Mucosa of descending colon (tissue), 3 donors: ENCODE results near the gene NXNL2. TPM values are rescaled to one million over a fixed set of nuclear protein-coding genes. Genes with fewer than 3 reads are reported as not detected.

Source experiments
- ATAC-seq: fragments of 200-7000 bp; cut with Tn5 transposase; one replicate; pipeline ENCODE4 v1.9.1; 2020; ENCODE audit warnings: mild to moderate bottlenecking, moderate library complexity
- DNase-seq, 3 donors: peaks; one replicate each; pipeline ENCODE4 v3.0.0-alpha.2; 2020
- H3K36me3 ChIP-seq: fragments of 200-600 bp; one replicate; pipeline ENCODE4 v1.8.0; 2021; ENCODE audit warnings: low read depth, mild to moderate bottlenecking
- H3K4me1 ChIP-seq: fragments of 200-600 bp; one replicate; pipeline ENCODE4 v1.8.0; 2021; ENCODE audit warnings: low read depth, mild to moderate bottlenecking
- H3K4me3 ChIP-seq: fragments of 200-600 bp; one replicate; pipeline ENCODE4 v1.8.0; 2021; ENCODE audit warnings: mild to moderate bottlenecking
- H3K9me3 ChIP-seq: fragments of 200-600 bp; one replicate; pipeline ENCODE4 v1.8.0; 2021; ENCODE audit warnings: mild to moderate bottlenecking
- intact Hi-C, 2 donors: fragments of 100-400 bp; cut with DNase I in 1 of 2; cut with micrococcal nuclease in 1 of 2; formaldehyde crosslinking; loops; one replicate each; pipeline versions ENCODE4 v1.11.0 to v1.11.1; 2022; cut with DNase I, micrococcal nuclease
- total RNA-seq, 3 donors: library from RNA; stranded (reverse); fragmentation: NEBNext Ultra II Directional in 2 of 3; extraction: Animal tissue kit (Norgen Biotek cat#: 25700) in 2 of 3; gene quantifications; one replicate each; pipeline versions ENCODE4 v1.2.1 to v1.2.4, GENCODE V29; 2021 to 2023
- TF ChIP-seq, protein P1 (sequence below): fragments of 200-600 bp; IDR thresholded peaks from one replicate; pipeline ENCODE4 v1.8.0; 2022; ENCODE audit warnings: antibody characterized with exemption, mild to moderate bottlenecking
- donor health status: DM: no; HTN: no; CAD: no; lungs with moderate emphysema.
- donor health status: DM: no; HTN: no; CAD: no.
- donor health status: DM: no; HTN: yes; CAD: no.

The NXNL2 gene
- total RNA-seq, 3 donors from 2014 or later, result not detected

GRCh38 chr9:88553350-88553749, 18.4 kb downstream of the NXNL2 start:
- no peaks in the 10 kb centered on the region for H3K9me3 ChIP-seq
- DNase-seq, result no peak
- H3K4me1 ChIP-seq, result no peaks in the 10 kb centered on the region
- no peaks in the 10 kb centered on the region for H3K36me3 ChIP-seq
- intact Hi-C loops, result no loop called here
- ATAC-seq, result no peak
- TF ChIP-seq, protein P1, sequence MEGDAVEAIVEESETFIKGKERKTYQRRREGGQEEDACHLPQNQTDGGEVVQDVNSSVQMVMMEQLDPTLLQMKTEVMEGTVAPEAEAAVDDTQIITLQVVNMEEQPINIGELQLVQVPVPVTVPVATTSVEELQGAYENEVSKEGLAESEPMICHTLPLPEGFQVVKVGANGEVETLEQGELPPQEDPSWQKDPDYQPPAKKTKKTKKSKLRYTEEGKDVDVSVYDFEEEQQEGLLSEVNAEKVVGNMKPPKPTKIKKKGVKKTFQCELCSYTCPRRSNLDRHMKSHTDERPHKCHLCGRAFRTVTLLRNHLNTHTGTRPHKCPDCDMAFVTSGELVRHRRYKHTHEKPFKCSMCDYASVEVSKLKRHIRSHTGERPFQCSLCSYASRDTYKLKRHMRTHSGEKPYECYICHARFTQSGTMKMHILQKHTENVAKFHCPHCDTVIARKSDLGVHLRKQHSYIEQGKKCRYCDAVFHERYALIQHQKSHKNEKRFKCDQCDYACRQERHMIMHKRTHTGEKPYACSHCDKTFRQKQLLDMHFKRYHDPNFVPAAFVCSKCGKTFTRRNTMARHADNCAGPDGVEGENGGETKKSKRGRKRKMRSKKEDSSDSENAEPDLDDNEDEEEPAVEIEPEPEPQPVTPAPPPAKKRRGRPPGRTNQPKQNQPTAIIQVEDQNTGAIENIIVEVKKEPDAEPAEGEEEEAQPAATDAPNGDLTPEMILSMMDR, result no peak
- no peak overlapping the region for H3K4me3 ChIP-seq

GRCh38 chr9:88555268-88555980, 20.4 kb downstream of the NXNL2 start:
- intact Hi-C loops, result no loop called here
- Histone ChIP-seq H3K9me3 (no peaks in the 10 kb centered on the region), H3K36me3 (no peaks in the 10 kb centered on the region), H3K4me3 (no peak overlapping the region), H3K4me1 (no peaks in the 10 kb centered on the region)
- TF ChIP-seq, protein P1, result no peak
- ATAC-seq (no peak), DNase-seq (no peak)

DNA sequence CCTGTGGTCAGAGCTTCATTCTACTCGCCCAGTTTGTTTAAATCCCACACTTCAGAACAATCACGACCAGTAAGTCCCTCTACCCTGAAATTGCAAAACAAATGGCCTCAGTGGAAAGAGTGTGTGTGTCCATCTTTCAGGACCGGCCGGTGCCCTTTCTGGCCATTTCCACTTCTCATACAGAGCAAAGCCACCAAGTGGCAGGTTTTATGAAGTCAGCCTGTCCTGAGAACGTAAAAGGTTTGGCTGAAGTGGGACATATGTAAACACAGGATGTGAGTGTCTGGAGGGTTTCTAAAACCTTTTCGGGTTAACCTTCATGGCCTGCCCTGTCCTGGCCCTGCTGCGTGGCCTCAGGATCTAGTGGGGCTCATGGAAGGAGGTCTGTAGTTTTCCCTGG, 24.7 kb downstream of the NXNL2 start:
- H3K9me3 ChIP-seq, result no peaks in the 10 kb centered on the region
- H3K4me1 ChIP-seq, result no peaks in the 10 kb centered on the region
- TF ChIP-seq, protein P1, result no peak
- DNase-seq (no peak), ATAC-seq (no peak)
- H3K36me3 ChIP-seq, result no peaks in the 10 kb centered on the region
- no peak overlapping the region for H3K4me3 ChIP-seq
- intact Hi-C loops, result no loop called here

DNA sequence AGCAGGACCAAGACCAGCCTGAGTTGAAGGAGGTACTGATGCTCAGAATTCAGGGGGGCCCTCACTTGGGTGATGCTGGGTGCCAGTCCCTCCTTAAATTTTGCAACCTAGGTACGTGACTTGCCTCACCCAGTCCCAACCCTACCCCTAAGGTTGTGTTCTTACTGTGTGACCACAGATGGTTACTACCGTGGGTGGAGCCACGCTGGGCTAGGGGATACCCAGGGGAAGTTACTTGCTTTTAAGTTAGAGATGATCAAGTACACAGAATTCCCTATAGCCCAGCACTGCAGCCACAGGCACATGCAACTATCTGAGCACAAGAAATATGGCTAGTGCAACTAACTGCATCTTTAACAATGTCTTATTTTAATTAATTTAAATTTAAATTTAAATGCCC, 32.9 kb downstream of the NXNL2 start:
- intact Hi-C loops, result no loop called here
- TF ChIP-seq, protein P1, result no peak
- Histone ChIP-seq H3K4me3 (no peak overlapping the region), H3K4me1 (no peaks in the 10 kb centered on the region), H3K9me3 (no peaks in the 10 kb centered on the region), H3K36me3 (no peaks in the 10 kb centered on the region)
- ATAC-seq, result no peak
- no peak for DNase-seq

- TF ChIP-seq, protein P1, result no peak
- intact Hi-C loops, result no loop called here
- ATAC-seq (no peak), DNase-seq (no peak)
- no peak overlapping the region for H3K4me3 ChIP-seq
- no peaks in the 10 kb centered on the region for H3K9me3 ChIP-seq
- no peaks in the 10 kb centered on the region for H3K36me3 ChIP-seq
- H3K4me1 ChIP-seq, result no peaks in the 10 kb centered on the region
Measured at GRCh38 chr9:88571419-88571818, 36.4 kb downstream of the NXNL2 start.

DNA sequence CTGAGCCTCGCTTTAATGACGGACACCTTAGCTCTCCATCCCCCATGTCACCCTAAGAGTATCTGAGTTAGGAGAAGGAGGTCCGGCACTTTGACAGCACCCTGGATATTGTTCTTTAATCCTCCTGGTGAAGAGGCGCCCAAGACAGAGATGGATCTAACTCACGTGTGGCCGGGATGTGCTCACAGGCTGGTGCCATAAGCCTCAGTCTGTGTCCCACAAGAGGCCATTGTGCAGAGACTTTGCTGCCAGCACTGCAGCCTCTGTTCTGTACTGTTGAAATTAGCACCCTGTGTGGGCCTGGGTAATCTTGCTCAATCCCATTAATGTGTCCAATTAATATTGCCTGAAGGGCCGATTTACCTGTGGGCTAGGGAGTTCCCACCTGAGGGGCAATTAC, 37.7 kb downstream of the NXNL2 start:
- H3K9me3 ChIP-seq, result no peaks in the 10 kb centered on the region
- no peak overlapping the region for H3K4me3 ChIP-seq
- H3K4me1 ChIP-seq, result no peaks in the 10 kb centered on the region
- TF ChIP-seq, protein P1, result no peak
- no peak for ATAC-seq
- no peak for DNase-seq
- H3K36me3 ChIP-seq, result no peaks in the 10 kb centered on the region
- intact Hi-C loops, result no loop called here
